Fibroblast of peridontal ligament (primary cell): ENCODE measurements around the gene NKX2-3.

Experiments used
- DNase-seq: peaks from one replicate; pipeline ENCODE4 v3.0.0-alpha.2; 2010; ENCODE audit errors: extremely low read depth

The NKX2-3 gene

GRCh38 chr10:99532687-99533495 lies at the start of gene NKX2-3:
NKX2-3 (plus strand) TSS chr10:99532942; CDS start chr10:99533132, 190 bp downstream.
- DNase-seq = no peak

GRCh38 chr10:99484626-99485581 lies 47.8 kb upstream of the NKX2-3 start:
- DNase-seq = no peak

GRCh38 chr10:99487125-99487807 lies 45.5 kb upstream of the NKX2-3 start:
- no peak for DNase-seq

GRCh38 chr10:99489271-99489670 lies 43.5 kb upstream of the NKX2-3 start:
- DNase-seq = no peak

GRCh38 chr10:99497343-99498025 lies 35.3 kb upstream of the NKX2-3 start:
- no peak for DNase-seq

GRCh38 chr10:99506416-99506815 lies 26.3 kb upstream of the NKX2-3 start:
- no peak for DNase-seq

GRCh38 chr10:99507265-99507664 lies 25.5 kb upstream of the NKX2-3 start:
- DNase-seq = no peak

- no peak for DNase-seq
These were observed 19.7 kb upstream of the NKX2-3 start for GRCh38 chr10:99513061-99513460.

GRCh38 chr10:99519690-99520039 lies 13.1 kb upstream of the NKX2-3 start:
- no peak for DNase-seq

GRCh38 chr10:99520040-99520846 lies 12.5 kb upstream of the NKX2-3 start:
- no peak for DNase-seq

- no peak for DNase-seq
These were observed 11.6 kb upstream of the NKX2-3 start for GRCh38 chr10:99520847-99521764.

- DNase-seq = no peak
These were observed 10.8 kb upstream of the NKX2-3 start for GRCh38 chr10:99521765-99522469.

- DNase-seq = no peak
These were observed 10.1 kb upstream of the NKX2-3 start for GRCh38 chr10:99522470-99523250.

- DNase-seq = no peak
These were observed 9.4 kb upstream of the NKX2-3 start for GRCh38 chr10:99523251-99523773.

- no peak for DNase-seq
These were observed 8.6 kb upstream of the NKX2-3 start for GRCh38 chr10:99524050-99524666.

- no peak for DNase-seq
These were observed 7.9 kb upstream of the NKX2-3 start for GRCh38 chr10:99524736-99525380.

GRCh38 chr10:99525897-99526296 lies 6.8 kb upstream of the NKX2-3 start:
- no peak for DNase-seq
